ENCODE measurements around the gene RIN2. TPM values are rescaled to one million over a fixed set of nuclear protein-coding genes. Genes with fewer than 3 reads are reported as not detected.

RIN2 gene
- total RNA-seq, 4 donors from 2014 or later: 40.2 to 117 (median 73.6) TPM

DNA sequence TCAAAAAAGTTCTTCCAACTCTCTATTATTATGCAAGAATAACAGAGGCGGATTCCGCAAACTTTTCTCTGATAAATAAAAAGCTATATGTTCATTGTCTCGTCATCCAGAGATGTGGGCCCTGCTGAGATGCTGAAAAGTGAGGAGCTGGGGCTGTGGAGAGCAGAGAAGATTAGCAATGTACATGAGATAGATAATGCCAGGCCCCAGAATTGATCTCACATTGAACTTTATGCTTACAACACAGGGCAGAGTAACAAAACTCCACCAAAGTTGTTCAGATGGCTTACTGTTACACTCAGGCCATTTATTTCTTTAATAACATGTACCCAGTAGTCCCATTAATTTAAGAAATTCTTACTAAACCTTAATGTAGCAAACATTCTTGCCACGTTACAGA, 32.7 kb upstream of the RIN2 start:
- DNase-seq (ENCODE audit: low spot score): no peak
- no peak for ATAC-seq (ENCODE audit: low FRiP score)
- TF ChIP-seq, protein P1, sequence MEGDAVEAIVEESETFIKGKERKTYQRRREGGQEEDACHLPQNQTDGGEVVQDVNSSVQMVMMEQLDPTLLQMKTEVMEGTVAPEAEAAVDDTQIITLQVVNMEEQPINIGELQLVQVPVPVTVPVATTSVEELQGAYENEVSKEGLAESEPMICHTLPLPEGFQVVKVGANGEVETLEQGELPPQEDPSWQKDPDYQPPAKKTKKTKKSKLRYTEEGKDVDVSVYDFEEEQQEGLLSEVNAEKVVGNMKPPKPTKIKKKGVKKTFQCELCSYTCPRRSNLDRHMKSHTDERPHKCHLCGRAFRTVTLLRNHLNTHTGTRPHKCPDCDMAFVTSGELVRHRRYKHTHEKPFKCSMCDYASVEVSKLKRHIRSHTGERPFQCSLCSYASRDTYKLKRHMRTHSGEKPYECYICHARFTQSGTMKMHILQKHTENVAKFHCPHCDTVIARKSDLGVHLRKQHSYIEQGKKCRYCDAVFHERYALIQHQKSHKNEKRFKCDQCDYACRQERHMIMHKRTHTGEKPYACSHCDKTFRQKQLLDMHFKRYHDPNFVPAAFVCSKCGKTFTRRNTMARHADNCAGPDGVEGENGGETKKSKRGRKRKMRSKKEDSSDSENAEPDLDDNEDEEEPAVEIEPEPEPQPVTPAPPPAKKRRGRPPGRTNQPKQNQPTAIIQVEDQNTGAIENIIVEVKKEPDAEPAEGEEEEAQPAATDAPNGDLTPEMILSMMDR (IDR thresholded peaks at IDR 0.05): no peak

DNA sequence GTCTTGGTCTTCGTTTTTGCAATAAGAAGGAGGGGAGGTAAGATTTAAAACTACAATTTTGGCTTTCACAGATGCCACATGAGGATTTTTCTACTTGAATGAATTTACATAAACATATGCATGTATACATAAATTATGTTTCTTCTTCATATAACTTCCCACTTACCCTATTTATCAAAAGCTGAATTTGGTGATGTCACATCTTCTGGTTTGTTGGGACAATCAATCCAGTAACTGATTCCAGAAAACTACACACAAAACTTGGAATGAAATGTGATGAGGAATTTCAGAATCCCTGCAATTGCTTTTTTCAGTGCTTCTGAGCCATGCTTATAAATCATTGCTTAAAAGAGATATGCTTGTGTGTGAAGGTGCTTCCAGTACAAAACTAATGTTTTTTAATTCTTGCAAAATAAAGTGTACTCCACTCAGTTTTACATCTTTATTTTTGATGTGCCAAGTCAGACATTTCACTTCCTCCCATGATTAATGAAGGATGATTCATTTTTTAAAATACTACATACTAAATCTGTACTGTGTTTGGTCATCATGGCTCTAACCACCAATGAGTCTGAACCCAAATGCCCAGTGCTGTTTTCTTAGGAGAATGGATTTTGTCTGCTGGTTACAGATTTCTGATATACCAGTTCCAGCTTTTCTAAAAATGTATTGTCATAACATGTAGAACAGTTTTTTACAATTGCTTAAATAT, 32.1 kb upstream of the RIN2 start:
- ATAC-seq (ENCODE audit: low FRiP score) (peak; percentile 92), DNase-seq (ENCODE audit: low spot score) (no peak)
- TF ChIP-seq, protein P1 (IDR thresholded peaks at IDR 0.05): no peak

DNA sequence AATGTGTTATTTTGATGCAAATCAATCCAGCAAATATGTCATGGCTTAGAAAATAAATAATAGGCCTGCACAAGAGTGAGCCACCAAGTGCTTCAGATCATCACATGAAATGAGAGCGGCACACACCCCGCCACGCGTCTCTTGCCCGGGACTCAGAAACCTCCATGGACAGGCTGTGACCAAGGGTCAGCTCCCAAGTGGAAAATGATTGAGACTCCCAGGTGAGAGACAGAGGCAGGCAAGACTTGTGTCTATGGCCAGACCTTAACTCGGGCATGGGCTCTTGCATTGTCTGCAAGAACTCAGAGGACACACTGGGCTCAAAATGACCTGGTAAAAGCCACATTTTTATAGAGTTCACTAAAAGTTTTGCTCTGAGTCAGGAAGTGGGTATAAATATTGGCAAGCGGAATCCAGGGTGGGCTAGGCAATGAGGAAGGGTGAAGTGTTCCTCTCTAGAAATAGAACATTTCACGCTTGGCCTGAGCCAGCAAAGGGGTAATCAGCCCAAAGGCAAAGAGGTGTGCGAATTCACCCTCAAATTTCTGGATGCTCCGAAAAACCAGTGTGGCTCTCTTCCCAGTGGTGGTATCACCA, 30.7 kb upstream of the RIN2 start:
- TF ChIP-seq, protein P1 (IDR thresholded peaks at IDR 0.05): no peak
- ATAC-seq (ENCODE audit: low FRiP score): no peak

DNA sequence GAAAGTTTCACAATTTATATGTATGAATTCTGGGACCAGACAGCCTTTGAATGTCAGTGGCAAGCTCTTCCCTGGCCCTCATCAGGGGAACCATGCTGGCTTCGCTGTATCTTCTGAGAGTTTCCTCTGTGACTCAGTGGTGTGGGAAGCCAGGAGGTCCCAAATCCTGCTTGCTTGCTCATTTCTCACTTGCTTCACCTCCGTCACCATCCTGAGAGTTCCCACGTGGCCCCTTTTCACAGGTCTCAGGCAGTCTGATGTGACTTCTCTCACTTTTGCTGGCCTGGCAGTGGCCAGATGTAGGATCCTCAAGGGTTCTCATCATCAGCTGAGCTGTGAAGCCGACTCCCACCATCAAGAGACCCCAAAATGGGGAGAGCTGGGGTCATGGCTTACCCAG, 28.4 kb upstream of the RIN2 start:
- no peak for DNase-seq (ENCODE audit: low spot score)
- ATAC-seq (ENCODE audit: low FRiP score): no peak
- TF ChIP-seq, protein P1 (IDR thresholded peaks at IDR 0.05): no peak

More for the DNA sequence above, 30.7 kb upstream of the RIN2 start:
- DNase-seq (ENCODE audit: low spot score): no peak

DNA sequence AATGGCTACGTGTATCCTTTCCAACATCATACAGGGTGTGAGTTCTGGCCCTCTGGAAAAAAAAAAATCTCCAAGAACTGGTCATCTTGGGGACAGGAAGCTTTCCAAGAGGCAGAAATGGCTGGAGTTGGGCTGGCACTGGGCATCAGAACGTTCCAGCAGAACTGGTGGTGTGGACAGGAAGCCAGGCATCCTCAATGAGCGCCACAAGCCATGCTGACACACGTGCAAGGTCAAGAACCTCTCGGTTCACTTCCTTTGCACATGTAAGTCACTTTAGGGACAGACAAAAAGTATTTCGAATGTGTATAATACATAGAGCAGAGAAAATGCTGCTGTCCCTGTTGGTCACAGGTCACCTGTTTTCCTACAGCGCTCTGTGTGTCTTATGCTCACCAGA, 27.4 kb upstream of the RIN2 start:
- TF ChIP-seq, protein P1 (IDR thresholded peaks at IDR 0.05): no peak
- no peak for DNase-seq (ENCODE audit: low spot score)
- ATAC-seq (ENCODE audit: low FRiP score): no peak

DNA sequence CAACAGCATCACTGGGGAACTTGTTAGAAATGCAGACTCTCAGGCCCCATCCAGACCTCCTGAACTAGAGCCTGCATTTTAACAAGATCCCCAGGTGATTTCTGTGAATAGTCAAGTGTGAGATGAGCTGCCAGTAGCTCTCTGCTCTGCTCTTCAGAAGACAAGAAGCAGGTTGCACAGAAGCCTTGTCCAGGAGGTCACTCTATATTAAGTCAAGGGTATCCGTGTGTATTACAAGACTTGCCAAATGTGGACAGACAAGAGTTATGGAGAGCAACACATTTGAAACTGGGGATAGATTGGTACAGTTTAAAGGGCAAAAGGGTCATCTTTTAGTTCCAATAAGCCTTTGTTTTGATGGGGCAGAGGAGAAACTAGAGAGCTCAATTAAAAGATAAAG, 23.2 kb upstream of the RIN2 start:
- DNase-seq (ENCODE audit: low spot score) (no peak), ATAC-seq (ENCODE audit: low FRiP score) (no peak)
- TF ChIP-seq, protein P1 (IDR thresholded peaks at IDR 0.05): no peak

DNA sequence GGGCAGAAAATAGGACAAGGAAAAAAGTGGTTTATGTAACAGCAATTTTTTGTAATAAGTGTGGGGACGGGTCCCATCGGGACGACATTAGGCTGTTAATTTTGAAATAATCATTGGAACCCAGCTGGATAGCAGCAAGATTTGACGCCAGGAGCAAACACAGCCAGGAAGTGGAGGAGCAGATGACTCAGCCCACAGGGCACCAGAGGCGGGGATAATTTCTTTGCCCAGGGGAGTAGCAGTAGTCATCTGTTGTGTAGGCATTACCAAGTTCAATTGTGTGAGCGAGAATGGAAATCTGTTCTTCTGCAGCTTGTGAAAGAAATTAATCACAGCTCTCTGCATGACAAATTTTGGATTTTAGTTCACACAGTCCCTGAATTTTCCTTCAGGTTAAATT, 22.6 kb upstream of the RIN2 start:
- ATAC-seq (ENCODE audit: low FRiP score) (peak; percentile 87), DNase-seq (ENCODE audit: low spot score) (peak; percentile 40)
- TF ChIP-seq, protein P1 (IDR thresholded peaks at IDR 0.05): no peak

Measured in omental fat pad (tissue), 4 donors.